Type B pancreatic cell (in vitro differentiated cells): ENCODE measurements around the gene CACNA1D. TPM values are rescaled to one million over a fixed set of nuclear protein-coding genes. Genes with fewer than 3 reads are reported as not detected.

Source experiments
- DNase-seq: peaks from one replicate; pipeline ENCODE4 v3.0.0; 2021; ENCODE audit warnings: mixed read lengths; ENCODE audit not compliant: unreplicated experiment; ENCODE audit errors: extremely low spot score
- H3K27ac Mint-ChIP-seq: 2 replicates; pipeline ENCODE4 v1.8.0; 2021; ENCODE audit warnings: mild to moderate bottlenecking, mixed read lengths
- H3K27me3 Mint-ChIP-seq: 2 replicates; pipeline ENCODE4 v1.8.0; 2021; ENCODE audit warnings: mixed read lengths
- H3K36me3 Mint-ChIP-seq: 2 replicates; pipeline ENCODE4 v1.8.0; 2021; ENCODE audit warnings: mixed read lengths
- H3K4me1 Mint-ChIP-seq: one replicate; pipeline ENCODE4 v1.8.0; 2021; ENCODE audit warnings: mixed read lengths; ENCODE audit not compliant: unreplicated experiment
- H3K4me3 Mint-ChIP-seq: 2 replicates; pipeline ENCODE4 v1.8.0; 2021; ENCODE audit warnings: mild to moderate bottlenecking, mixed read lengths
- H3K9me3 Mint-ChIP-seq: 2 replicates; pipeline ENCODE4 v1.8.0; 2021; ENCODE audit warnings: mixed read lengths
- total RNA-seq: library from RNA; stranded (reverse); gene quantifications from 2 replicates; pipeline ENCODE4 v1.2.1, GENCODE V29; 2021; ENCODE audit warnings: low replicate concordance
- TF ChIP-seq, protein P1 (sequence below): fragments of 200-600 bp; sonication (generic); conservative IDR thresholded peaks from 2 replicates; pipeline ENCODE4 v1.5.0; 2021; ENCODE audit warnings: antibody characterized with exemption, mild to moderate bottlenecking

Gene CACNA1D
- total RNA-seq, 1 donor from 2014 or later, result 17.4 TPM

- Mint-ChIP-seq H3K4me1 (peaks cover 21% of the 10 kb centered on the region), H3K36me3 (no peaks in the 10 kb centered on the region), H3K9me3 (no peaks in the 10 kb centered on the region), H3K4me3 (no peak overlapping the region), H3K27ac (no peak overlapping the region), H3K27me3 (peaks cover 5% of the 10 kb centered on the region)
- DNase-seq, result no peak
- TF ChIP-seq, protein P1, sequence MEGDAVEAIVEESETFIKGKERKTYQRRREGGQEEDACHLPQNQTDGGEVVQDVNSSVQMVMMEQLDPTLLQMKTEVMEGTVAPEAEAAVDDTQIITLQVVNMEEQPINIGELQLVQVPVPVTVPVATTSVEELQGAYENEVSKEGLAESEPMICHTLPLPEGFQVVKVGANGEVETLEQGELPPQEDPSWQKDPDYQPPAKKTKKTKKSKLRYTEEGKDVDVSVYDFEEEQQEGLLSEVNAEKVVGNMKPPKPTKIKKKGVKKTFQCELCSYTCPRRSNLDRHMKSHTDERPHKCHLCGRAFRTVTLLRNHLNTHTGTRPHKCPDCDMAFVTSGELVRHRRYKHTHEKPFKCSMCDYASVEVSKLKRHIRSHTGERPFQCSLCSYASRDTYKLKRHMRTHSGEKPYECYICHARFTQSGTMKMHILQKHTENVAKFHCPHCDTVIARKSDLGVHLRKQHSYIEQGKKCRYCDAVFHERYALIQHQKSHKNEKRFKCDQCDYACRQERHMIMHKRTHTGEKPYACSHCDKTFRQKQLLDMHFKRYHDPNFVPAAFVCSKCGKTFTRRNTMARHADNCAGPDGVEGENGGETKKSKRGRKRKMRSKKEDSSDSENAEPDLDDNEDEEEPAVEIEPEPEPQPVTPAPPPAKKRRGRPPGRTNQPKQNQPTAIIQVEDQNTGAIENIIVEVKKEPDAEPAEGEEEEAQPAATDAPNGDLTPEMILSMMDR, result no peak
These were observed 132.5 kb downstream of the CACNA1D start for GRCh38 chr3:53626876-53627275.

GRCh38 chr3:53628536-53629401 is 134.4 kb downstream of the CACNA1D start:
- Mint-ChIP-seq H3K36me3 (no peaks in the 10 kb centered on the region), H3K4me3 (no peak overlapping the region), H3K9me3 (peaks cover 4% of the 10 kb centered on the region), H3K27ac (peak overlapping the region; percentile 18), H3K27me3 (peaks cover 5% of the 10 kb centered on the region), H3K4me1 (peaks cover 21% of the 10 kb centered on the region)
- TF ChIP-seq, protein P1, result no peak
- DNase-seq, result no peak

DNA sequence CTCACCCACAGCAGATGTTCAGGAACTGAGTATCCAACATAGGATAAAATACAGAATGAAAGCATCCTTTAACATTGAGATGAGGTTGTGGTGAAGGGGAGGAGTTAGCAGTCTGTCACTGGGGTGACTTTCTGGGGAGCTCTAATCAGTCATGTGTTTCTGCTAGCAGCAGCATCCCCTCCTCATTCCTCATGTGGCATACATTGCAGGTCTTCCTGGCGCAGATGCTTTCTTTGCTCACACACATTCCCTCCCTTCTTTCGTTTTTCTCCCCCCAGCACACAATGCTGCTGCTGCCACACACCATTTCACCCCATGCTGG is 135.0 kb downstream of the CACNA1D start:
- Mint-ChIP-seq H3K36me3 (no peaks in the 10 kb centered on the region), H3K4me1 (peaks cover 21% of the 10 kb centered on the region), H3K27me3 (peaks cover 5% of the 10 kb centered on the region), H3K27ac (peak overlapping the region; percentile 18), H3K9me3 (peaks cover 4% of the 10 kb centered on the region), H3K4me3 (no peak overlapping the region)
- TF ChIP-seq, protein P1, result no peak
- DNase-seq, result no peak

- no peak overlapping the region for H3K4me3 Mint-ChIP-seq
- peaks cover 4% of the 10 kb centered on the region for H3K9me3 Mint-ChIP-seq
- no peak for DNase-seq
- peaks cover 7% of the 10 kb centered on the region for H3K27me3 Mint-ChIP-seq
- H3K4me1 Mint-ChIP-seq, result peaks cover 21% of the 10 kb centered on the region
- H3K27ac Mint-ChIP-seq, result no peak overlapping the region
- TF ChIP-seq, protein P1, result no peak
- no peaks in the 10 kb centered on the region for H3K36me3 Mint-ChIP-seq
These were observed 136.1 kb downstream of the CACNA1D start for GRCh38 chr3:53630547-53630946.

- H3K4me3 Mint-ChIP-seq, result no peak overlapping the region
- TF ChIP-seq, protein P1, result no peak
These were observed 138.9 kb downstream of the CACNA1D start for GRCh38 chr3:53633197-53633787.

More at GRCh38 chr3:53633197-53633787, 138.9 kb downstream of the CACNA1D start:
- Mint-ChIP-seq H3K27me3 (peaks cover 6% of the 10 kb centered on the region), H3K4me1 (peaks cover 18% of the 10 kb centered on the region), H3K36me3 (no peaks in the 10 kb centered on the region), H3K27ac (no peak overlapping the region), H3K9me3 (peaks cover 4% of the 10 kb centered on the region)
- no peak for DNase-seq
